Sigmoid colon (tissue), 7 donors: ENCODE data around the gene FOXN3. TPM values are rescaled to one million over a fixed set of nuclear protein-coding genes. Genes with fewer than 3 reads are reported as not detected.

Experiments used
- DNase-seq: peaks from one replicate; pipeline ENCODE4 v3.0.0-alpha.2; 2019
- H3K27ac ChIP-seq, 4 donors: fragments of 200-600 bp; sonication (generic); one replicate each; pipeline ENCODE4 v1.5.1; 2016 to 2019; ENCODE audit warnings: mild to moderate bottlenecking in 1 of 4
- H3K27me3 ChIP-seq, 3 donors: fragments of 200-600 bp; sonication (generic); one replicate each; pipeline ENCODE4 v1.5.1; 2019; ENCODE audit warnings: mild to moderate bottlenecking in 1 of 3
- H3K36me3 ChIP-seq, 4 donors: fragments of 200-600 bp; sonication (generic); one replicate each; pipeline ENCODE4 v1.5.1; 2016 to 2019
- H3K4me1 ChIP-seq, 4 donors: fragments of 200-600 bp; sonication (generic); one replicate each; pipeline ENCODE4 v1.5.1; 2017 to 2019
- H3K4me3 ChIP-seq, 4 donors: fragments of 200-600 bp; sonication (generic); one replicate each; pipeline ENCODE4 v1.5.1; 2017 to 2019; ENCODE audit warnings: mild to moderate bottlenecking in 2 of 4, moderate library complexity in 1 of 4
- H3K9me3 ChIP-seq, 4 donors: fragments of 200-600 bp in 3 of 4; sonication (generic) in 3 of 4; one replicate each; pipeline versions ENCODE4 v1.5.1 to v1.6.1; 2013 to 2019
- EP300 ChIP-seq, 4 donors: sonication (generic); formaldehyde crosslinking; IDR thresholded peaks; one replicate each; pipeline ENCODE4 v1.6.1; 2017; ENCODE audit warnings: antibody characterized with exemption in 4 of 4
- POLR2A ChIP-seq, 2 donors: fragments of 450-650 bp; IDR thresholded peaks; one replicate each; pipeline ENCODE4 v1.6.1; 2016; ENCODE audit warnings: antibody characterized with exemption in 2 of 2, mild to moderate bottlenecking in 2 of 2, moderate library complexity in 2 of 2
- POLR2AphosphoS5 ChIP-seq, 4 donors: sonication (generic); formaldehyde crosslinking; IDR thresholded peaks; one replicate each; pipeline ENCODE4 v1.6.1; 2017; ENCODE audit warnings: antibody characterized with exemption in 4 of 4
- WGBS, 2 donors: extraction: QIAGEN DNeasy Blood & Tissue Kit; methylation state at CpG; one replicate each; pipeline ENCODE4 v1.1.7; 2013; 5-methylcytosine and 5-hydroxymethylcytosine counted together
- intact Hi-C: fragments of 100-400 bp; cut with DNase I; formaldehyde crosslinking; loops from one replicate; pipeline ENCODE4 v1.15.1; 2023
- polyA plus RNA-seq, 3 donors: library from polyadenylated mRNA; stranded (reverse); fragments of 200-250 nt; gene quantifications; one replicate each; pipeline ENCODE4 v1.2.3, GENCODE V29; 2013
- total RNA-seq, 4 donors: library from RNA; depleted of rRNA; stranded (reverse); fragments of >200 nt; gene quantifications; one replicate each; pipeline ENCODE4 v1.1.0, GENCODE V29; 2016
- TF ChIP-seq, protein P1 (sequence below), 4 experiments: fragments of 450-650 bp in 3 of 4; fragments of 200-600 bp in 1 of 4; IDR thresholded peaks; one replicate each; pipeline ENCODE4 v1.5.1; 2016 to 2019; ENCODE audit warnings: antibody characterized with exemption in 4 of 4, mild to moderate bottlenecking in 3 of 4, moderate library complexity in 2 of 4
- donor health status: healthy with polysubstance abuse.
- donor health status: Bipolar disorder and iron deficiency.
- donor health status: healthy.

Gene FOXN3
- total and polyA plus RNA-seq, 7 donors, result 24.6 to 146 (median 104) TPM

DNA sequence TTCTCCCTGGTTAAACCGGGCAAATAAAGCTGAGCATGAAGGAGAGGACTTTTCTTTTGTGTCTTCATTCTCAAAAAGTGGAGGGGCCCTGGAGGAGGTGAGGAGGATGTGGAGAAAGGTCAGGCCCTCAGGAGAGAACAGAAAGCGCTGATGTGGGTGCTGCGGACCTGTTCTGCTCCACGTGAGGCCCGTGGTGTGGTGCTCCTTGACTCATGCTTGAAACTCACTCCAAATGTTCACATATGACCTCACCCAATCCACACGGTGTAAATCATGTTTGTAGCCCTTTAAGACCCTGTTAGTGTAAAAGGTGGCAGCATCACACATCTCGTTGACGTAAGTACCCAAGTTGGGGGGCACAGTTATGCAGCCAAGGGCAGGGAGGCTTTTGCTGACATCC, 126.2 kb downstream of the FOXN3 start:
- Histone ChIP-seq H3K27me3 (no peaks in the 10 kb centered on the region), H3K9me3 (no peaks in the 10 kb centered on the region), H3K4me1 (peaks cover 0 to 9% (median 0%) of the 10 kb centered on the region in 4 donors), H3K4me3 (no peak overlapping the region), H3K36me3 (no peaks in the 10 kb centered on the region), H3K27ac (no peak overlapping the region)
- no peak for TF ChIP-seq POLR2AphosphoS5 (IDR thresholded peaks at IDR 0.05)
- no peak for TF ChIP-seq POLR2A (IDR thresholded peaks at IDR 0.05)
- TF ChIP-seq, protein P1, sequence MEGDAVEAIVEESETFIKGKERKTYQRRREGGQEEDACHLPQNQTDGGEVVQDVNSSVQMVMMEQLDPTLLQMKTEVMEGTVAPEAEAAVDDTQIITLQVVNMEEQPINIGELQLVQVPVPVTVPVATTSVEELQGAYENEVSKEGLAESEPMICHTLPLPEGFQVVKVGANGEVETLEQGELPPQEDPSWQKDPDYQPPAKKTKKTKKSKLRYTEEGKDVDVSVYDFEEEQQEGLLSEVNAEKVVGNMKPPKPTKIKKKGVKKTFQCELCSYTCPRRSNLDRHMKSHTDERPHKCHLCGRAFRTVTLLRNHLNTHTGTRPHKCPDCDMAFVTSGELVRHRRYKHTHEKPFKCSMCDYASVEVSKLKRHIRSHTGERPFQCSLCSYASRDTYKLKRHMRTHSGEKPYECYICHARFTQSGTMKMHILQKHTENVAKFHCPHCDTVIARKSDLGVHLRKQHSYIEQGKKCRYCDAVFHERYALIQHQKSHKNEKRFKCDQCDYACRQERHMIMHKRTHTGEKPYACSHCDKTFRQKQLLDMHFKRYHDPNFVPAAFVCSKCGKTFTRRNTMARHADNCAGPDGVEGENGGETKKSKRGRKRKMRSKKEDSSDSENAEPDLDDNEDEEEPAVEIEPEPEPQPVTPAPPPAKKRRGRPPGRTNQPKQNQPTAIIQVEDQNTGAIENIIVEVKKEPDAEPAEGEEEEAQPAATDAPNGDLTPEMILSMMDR (IDR thresholded peaks at IDR 0.05), result no peak
- no peak for TF ChIP-seq EP300 (IDR thresholded peaks at IDR 0.05)
- no peak for DNase-seq
- 87 to 90% methylated on average over 8 of the region's 8 CpGs for WGBS, 2 donors
- intact Hi-C loops, result no loop called here

DNA sequence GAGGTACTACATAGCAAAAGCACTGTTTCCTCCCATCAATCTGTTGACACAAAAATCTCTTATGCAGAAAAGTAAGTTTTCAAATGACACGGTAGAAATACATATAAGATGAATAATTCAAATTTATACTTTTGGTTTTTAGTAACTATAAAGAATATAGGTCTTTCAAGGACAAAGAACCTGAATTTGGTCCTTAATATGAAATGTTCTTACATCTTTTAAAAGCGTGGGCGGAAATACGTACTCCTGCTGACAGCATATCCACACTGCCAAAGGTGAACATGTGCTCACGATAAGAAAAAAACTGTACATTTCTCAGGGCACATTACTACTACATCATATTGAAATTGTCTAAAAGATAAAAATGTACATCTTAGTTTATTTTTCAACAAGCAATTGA, 127.6 kb downstream of the FOXN3 start:
- intact Hi-C loops, result no loop called here
- H3K4me1 ChIP-seq, result peaks cover 0 to 9% (median 0%) of the 10 kb centered on the region in 4 donors
- H3K27ac ChIP-seq, result no peak overlapping the region
- DNase-seq, result no peak
- TF ChIP-seq POLR2A (IDR thresholded peaks at IDR 0.05) (no peak), EP300 (IDR thresholded peaks at IDR 0.05) (no peak), POLR2AphosphoS5 (IDR thresholded peaks at IDR 0.05) (no peak)
- TF ChIP-seq, protein P1 (IDR thresholded peaks at IDR 0.05), result no peak
- no peaks in the 10 kb centered on the region for H3K36me3 ChIP-seq
- 72 to 77% methylated on average over 5 of the region's 5 CpGs for WGBS, 2 donors
- H3K4me3 ChIP-seq, result no peak overlapping the region
- no peaks in the 10 kb centered on the region for H3K27me3 ChIP-seq
- no peaks in the 10 kb centered on the region for H3K9me3 ChIP-seq

DNA sequence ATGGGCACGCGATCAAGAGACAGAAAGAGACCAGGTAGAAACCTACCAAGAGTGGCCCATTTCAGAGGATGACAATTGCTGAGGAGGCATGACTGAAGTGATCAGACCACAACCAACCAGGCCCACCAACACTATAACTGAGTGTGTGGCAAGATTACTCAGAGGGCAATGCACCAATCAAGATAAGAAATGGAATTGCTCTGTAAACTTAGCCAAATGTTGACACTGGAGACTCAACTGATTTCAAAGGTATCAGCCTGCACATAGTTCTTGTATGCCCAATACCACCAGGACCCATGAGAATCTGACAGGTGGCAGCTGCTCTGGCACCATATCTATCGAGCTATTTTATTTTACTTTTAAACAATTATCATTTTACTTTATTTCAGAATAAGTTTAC, 128.9 kb downstream of the FOXN3 start:
- Histone ChIP-seq H3K36me3 (no peaks in the 10 kb centered on the region), H3K4me3 (no peak overlapping the region), H3K4me1 (peaks cover 0 to 6% (median 0%) of the 10 kb centered on the region in 4 donors), H3K27ac (no peak overlapping the region), H3K27me3 (no peaks in the 10 kb centered on the region), H3K9me3 (no peaks in the 10 kb centered on the region)
- intact Hi-C loops, result no loop called here
- 73 to 84% methylated on average over 3 of the region's 3 CpGs for WGBS, 2 donors
- TF ChIP-seq POLR2AphosphoS5 (IDR thresholded peaks at IDR 0.05) (no peak), POLR2A (IDR thresholded peaks at IDR 0.05) (no peak), EP300 (IDR thresholded peaks at IDR 0.05) (no peak)
- TF ChIP-seq, protein P1 (IDR thresholded peaks at IDR 0.05), result no peak
- DNase-seq, result no peak

DNA sequence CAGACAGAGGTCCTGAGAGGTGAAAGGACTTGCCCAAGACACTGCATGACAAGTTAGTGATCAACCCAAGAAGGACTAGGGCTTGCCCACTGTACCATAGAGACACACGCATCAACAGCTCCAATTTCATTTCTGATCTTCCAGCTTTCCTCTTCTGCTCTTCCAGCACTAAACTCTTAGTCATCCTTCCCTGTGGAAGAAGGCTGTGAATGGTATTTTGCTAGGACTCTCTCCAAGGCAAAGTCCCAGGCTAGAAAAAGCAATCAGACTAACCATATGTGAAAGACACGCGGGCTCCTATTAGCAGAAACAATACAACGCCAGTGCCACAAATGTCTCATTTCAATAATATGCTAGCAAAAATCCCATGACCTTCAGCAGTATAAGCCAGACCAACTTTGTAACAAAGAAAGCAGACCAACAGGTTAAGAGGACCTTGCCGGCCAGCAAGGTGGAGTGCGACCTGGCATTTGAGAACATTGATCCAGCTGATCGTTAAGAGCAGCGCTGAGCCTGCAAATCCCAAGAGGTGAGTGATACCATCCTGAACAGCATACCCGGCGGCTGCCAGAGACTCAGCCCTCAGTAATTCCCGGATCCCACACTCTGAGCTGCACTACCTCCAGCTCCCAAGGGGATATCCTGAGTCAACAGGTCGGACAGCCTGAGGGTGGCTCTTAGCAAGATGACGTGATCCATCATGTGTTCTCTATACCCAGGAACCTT, 132.5 kb downstream of the FOXN3 start:
- H3K9me3 ChIP-seq, result no peaks in the 10 kb centered on the region
- DNase-seq, result no peak
- intact Hi-C loops, result no loop called here
- no peak overlapping the region for H3K27ac ChIP-seq
- H3K27me3 ChIP-seq, result no peaks in the 10 kb centered on the region
- no peak overlapping the region for H3K4me3 ChIP-seq
- peaks cover 0 to 11% (median 0%) of the 10 kb centered on the region in 4 donors for H3K36me3 ChIP-seq
- H3K4me1 ChIP-seq, result no peaks in the 10 kb centered on the region
- TF ChIP-seq POLR2AphosphoS5 (IDR thresholded peaks at IDR 0.05), result no peak
- WGBS, 2 donors, result 89 to 97% methylated on average over 13 of the region's 13 CpGs

DNA sequence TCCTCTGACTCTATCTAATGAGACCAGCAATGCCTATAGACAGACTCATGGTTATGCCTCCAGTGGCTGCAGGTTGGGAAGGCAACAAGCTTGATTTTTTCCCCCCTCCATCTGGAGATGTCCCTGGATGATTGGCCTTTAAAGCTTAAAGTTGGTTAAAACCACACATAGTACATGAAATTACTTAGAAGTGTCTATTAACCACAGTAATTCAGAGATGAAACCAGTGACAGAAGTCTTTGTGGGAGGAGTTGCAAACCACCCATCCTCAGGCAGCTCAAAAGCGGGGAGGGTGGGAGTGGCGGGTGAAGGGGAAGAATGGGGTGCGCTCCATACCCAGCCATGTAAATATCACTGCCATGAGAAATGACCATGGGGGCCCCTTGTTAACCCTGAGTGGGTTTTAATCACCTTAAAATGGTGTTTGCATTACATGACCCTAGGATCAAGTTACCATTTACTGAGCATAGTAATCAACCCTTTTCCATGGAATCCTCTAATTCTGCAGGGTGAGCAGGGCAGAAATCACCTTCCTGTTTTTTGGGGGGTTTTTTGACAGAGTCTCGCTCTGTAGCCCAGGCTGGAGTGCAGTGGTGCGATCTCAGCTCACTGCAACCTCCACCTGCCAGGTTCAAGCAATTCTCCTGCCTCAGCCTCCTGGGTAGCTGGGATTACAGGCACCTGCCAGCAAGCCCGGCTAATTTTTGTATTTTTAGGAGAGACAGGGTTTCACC, 133.5 kb downstream of the FOXN3 start:
- intact Hi-C loops, result no loop called here
- Histone ChIP-seq H3K4me1 (no peaks in the 10 kb centered on the region), H3K9me3 (no peaks in the 10 kb centered on the region), H3K27ac (no peak overlapping the region), H3K36me3 (peaks cover 0 to 11% (median 0%) of the 10 kb centered on the region in 4 donors), H3K27me3 (no peaks in the 10 kb centered on the region), H3K4me3 (no peak overlapping the region)
- TF ChIP-seq POLR2A (IDR thresholded peaks at IDR 0.05), result no peak
- no peak for TF ChIP-seq POLR2AphosphoS5 (IDR thresholded peaks at IDR 0.05)
- TF ChIP-seq EP300 (IDR thresholded peaks at IDR 0.05), result no peak
- TF ChIP-seq, protein P1 (IDR thresholded peaks at IDR 0.05), result no peak
- no peak for DNase-seq
- WGBS, 2 donors, result 74 to 89% methylated on average over 6 of the region's 6 CpGs
